IPS-20b (cell line): Measurements from ENCODE around the gene TRIM31.

Experiments
- H3K27ac ChIP-seq: one replicate; pipeline ENCODE4 v1.5.1; 2013; ENCODE audit warnings: low read length
- H3K27me3 ChIP-seq: 2 replicates; pipeline ENCODE4 v1.6.1; 2013; ENCODE audit warnings: mild to moderate bottlenecking, low read length, inconsistent platforms; ENCODE audit not compliant: insufficient read depth
- H3K36me3 ChIP-seq: 2 replicates; pipeline ENCODE4 v1.6.1; 2013; ENCODE audit warnings: low read depth, mild to moderate bottlenecking, inconsistent platforms, low read length, moderate library complexity; ENCODE audit not compliant: insufficient read depth
- H3K4me1 ChIP-seq: 2 replicates; pipeline ENCODE4 v1.6.1; 2013; ENCODE audit warnings: mild to moderate bottlenecking, control low read depth, inconsistent platforms, low read length, moderate library complexity; ENCODE audit not compliant: insufficient read depth
- H3K4me3 ChIP-seq: 2 replicates; pipeline ENCODE4 v1.5.1; 2013; ENCODE audit warnings: mild to moderate bottlenecking, low read length, inconsistent platforms
- H3K9ac ChIP-seq: 2 replicates; pipeline ENCODE4 v1.6.1; 2013; ENCODE audit warnings: low read depth, mild to moderate bottlenecking, inconsistent platforms, low read length, moderate library complexity
- H3K9me3 ChIP-seq: 2 replicates; pipeline ENCODE4 v1.6.1; 2013; ENCODE audit warnings: mild to moderate bottlenecking, low read depth, low read length, inconsistent platforms; ENCODE audit not compliant: insufficient read depth

Gene TRIM31

DNA sequence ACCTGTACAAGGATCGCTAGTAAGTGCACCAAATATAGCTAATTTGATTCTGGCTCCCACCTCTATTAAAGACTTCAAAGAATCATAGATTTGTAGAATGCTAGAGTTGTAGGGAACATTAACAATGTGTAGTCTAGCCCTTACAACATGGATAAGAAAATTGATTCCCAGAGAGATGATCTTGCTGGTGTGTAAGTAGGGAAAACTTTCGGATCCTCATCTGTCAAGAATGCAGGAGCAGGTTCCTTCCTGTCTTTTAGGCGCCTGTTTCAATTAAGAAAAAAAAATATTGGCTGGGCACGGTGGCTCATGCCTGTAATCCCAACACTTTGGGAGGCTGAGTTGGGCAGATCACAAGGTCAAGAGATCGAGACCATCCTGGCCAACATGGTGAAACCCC, 25.0 kb downstream of the TRIM31 start:
- Histone ChIP-seq H3K9ac (no peak overlapping the region), H3K27ac (no peak overlapping the region), H3K4me1 (no peaks in the 10 kb centered on the region), H3K4me3 (no peak overlapping the region), H3K9me3 (no peaks in the 10 kb centered on the region), H3K27me3 (no peaks in the 10 kb centered on the region), H3K36me3 (no peaks in the 10 kb centered on the region)

DNA sequence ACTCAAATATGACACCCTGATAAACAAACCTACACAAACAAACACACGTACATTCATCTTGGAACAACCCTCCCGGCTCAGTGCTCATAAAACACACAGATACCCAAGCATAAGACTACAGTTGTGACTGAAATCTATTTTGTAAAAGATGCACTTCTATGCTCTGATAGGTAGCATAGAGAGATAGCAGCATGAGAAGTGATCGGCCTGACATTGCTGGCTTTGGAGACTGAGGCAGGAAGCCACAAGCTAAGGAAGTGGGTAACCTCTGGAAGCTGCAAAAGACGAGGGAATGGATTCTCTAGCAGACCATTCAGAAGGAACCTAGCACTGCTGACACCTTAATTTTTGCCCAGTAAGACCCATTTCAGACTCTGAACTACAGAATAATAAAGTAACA, 35.7 kb downstream of the TRIM31 start:
- Histone ChIP-seq H3K4me3 (no peak overlapping the region), H3K9ac (no peak overlapping the region), H3K9me3 (no peaks in the 10 kb centered on the region), H3K4me1 (peaks cover 12% of the 10 kb centered on the region), H3K36me3 (no peaks in the 10 kb centered on the region), H3K27ac (no peak overlapping the region), H3K27me3 (peaks cover 60% of the 10 kb centered on the region)

- peak overlapping the region; percentile 74 for H3K4me3 ChIP-seq
- H3K27me3 ChIP-seq, result peaks cover 61% of the 10 kb centered on the region
- no peaks in the 10 kb centered on the region for H3K36me3 ChIP-seq
- H3K9me3 ChIP-seq, result no peaks in the 10 kb centered on the region
- peaks cover 12% of the 10 kb centered on the region for H3K4me1 ChIP-seq
- H3K27ac ChIP-seq, result peak overlapping the region; percentile 18
- H3K9ac ChIP-seq, result peak overlapping the region; percentile 62; the same call in 1 of the 2 replicates
Observed at GRCh38 chr6:30075790-30076732, 36.8 kb downstream of the TRIM31 start.

DNA sequence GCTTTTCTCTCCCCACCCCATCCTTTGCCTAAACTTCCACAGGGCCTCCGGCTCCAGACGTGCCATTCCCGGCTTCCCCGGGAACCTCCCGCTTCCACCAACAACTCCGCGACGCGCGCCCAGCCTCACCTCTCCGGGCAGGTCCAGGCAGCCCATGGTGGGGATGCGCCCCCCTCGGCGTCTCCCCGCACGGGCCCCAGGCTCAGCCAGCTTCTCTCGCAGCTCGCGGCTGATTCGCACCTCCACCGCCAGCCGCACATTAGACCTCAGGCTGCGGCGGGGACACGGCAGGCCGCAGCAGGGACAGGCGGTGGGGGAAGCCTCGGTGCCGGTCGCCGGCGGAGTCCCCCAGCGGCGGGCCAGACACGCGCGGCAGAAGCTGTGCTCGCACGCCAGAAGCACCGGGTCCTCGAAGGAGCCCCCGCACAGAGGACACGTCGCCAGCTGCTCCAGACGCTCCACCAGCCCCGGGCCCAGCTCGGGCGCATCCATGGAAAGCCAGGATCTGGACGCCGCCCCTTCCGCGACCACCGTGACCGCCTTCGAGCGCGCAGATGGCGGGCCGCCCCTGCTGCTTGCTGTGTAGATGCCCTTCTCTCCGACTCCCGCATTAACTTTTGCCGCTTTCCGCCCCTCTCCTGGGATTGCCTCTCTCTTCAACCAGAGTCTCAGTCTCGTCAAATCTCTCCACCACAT, 37.6 kb downstream of the TRIM31 start, which contains the start of gene RNF39:
Gene RNF39 (minus strand): TSS at position 676 of the 696 bp plus-strand sequence. CDS start 184 bp downstream, at position 492.
- peak within 1 kb of the TSS; percentile 74 for H3K4me3 ChIP-seq
- H3K27me3 ChIP-seq, result peaks cover 61% of the 10 kb centered on the region

DNA sequence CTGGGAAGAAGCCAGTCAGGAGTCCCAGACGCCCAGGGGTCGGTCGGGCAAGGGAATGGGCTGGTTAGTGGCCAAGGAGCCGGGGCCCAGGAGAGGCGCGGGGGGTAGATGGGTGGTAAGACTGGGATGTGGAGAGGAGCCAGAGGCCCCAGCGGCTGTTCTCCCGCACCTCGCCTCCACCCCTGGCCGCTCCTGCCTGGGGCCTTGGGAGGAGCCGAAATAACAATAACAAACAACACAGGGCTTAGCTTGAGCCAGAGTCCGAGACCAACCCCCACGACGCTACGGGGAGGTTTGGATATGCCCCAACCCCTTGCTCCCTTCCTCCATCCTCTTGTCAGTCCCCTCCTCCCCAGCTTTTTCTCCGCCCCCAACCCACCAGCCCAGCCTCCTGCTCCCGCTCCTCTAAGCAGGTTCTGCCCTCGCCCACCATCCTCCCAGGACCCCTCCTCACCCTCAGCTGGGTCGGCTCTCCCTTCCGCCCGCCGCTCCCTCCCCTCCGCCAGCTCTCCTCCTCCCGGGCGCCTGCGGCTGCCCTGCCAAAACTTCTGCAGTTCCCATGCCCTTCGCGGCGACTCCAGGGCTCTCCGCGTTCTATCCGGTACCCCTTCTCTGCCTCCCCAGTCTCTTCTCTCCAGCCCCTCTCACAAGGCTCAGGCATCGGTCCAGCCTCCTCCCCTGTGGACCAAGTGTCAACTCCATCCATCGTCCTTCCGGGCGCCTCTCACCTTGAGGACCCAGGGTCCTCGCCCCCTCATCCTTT, 38.4 kb downstream of the TRIM31 start:
- H3K36me3 ChIP-seq, result peaks cover 13% of the 10 kb centered on the region; the same call in 1 of the 2 replicates
- H3K9me3 ChIP-seq, result no peaks in the 10 kb centered on the region
- no peak overlapping the region for H3K27ac ChIP-seq
- peak overlapping the region; percentile 74 for H3K4me3 ChIP-seq
- H3K9ac ChIP-seq, result peak overlapping the region; percentile 62; the same call in 1 of the 2 replicates
- peaks cover 61% of the 10 kb centered on the region for H3K27me3 ChIP-seq
- peaks cover 12% of the 10 kb centered on the region for H3K4me1 ChIP-seq

More for the DNA sequence above, 37.6 kb downstream of the TRIM31 start, which contains the start of gene RNF39:
- Histone ChIP-seq H3K27ac (peak within 1 kb of the TSS; percentile 18), H3K4me1 (peaks cover 12% of the 10 kb centered on the region), H3K9me3 (no peaks in the 10 kb centered on the region), H3K9ac (peak within 1 kb of the TSS; percentile 62; the same call in 1 of the 2 replicates), H3K36me3 (peaks cover 5% of the 10 kb centered on the region; the same call in 1 of the 2 replicates)

GRCh38 chr6:30073489-30074235, 39.2 kb downstream of the TRIM31 start:
- Histone ChIP-seq H3K4me3 (peak overlapping the region; percentile 74), H3K27ac (no peak overlapping the region), H3K4me1 (peaks cover 12% of the 10 kb centered on the region), H3K9ac (peak overlapping the region; percentile 62; the same call in 1 of the 2 replicates), H3K27me3 (peaks cover 54% of the 10 kb centered on the region), H3K9me3 (no peaks in the 10 kb centered on the region), H3K36me3 (peaks cover 14% of the 10 kb centered on the region; the same call in 1 of the 2 replicates)

DNA sequence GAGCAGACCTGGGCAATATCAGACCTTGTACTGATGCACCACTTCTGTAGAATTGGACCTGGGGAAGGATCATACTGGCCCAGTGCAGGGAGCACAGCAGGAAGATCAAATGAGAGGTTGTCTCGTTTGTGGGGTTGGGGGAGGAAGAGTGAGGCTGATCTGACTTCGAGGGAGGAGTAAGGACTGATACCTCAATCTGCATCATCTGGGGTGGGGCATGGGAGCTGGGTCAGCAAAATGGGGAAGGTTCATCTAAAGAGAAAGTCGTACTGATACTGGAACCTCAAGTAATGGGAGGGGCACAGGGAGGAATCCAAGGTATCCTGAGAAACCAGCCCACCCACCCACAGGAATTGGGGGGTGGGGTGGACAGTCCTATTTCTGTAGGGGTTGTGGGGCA, 41.0 kb downstream of the TRIM31 start:
- Histone ChIP-seq H3K27me3 (peaks cover 42% of the 10 kb centered on the region), H3K27ac (no peak overlapping the region), H3K36me3 (peaks cover 14% of the 10 kb centered on the region; the same call in 1 of the 2 replicates), H3K4me3 (no peak overlapping the region), H3K9ac (no peak overlapping the region), H3K4me1 (peaks cover 12% of the 10 kb centered on the region), H3K9me3 (no peaks in the 10 kb centered on the region)

DNA sequence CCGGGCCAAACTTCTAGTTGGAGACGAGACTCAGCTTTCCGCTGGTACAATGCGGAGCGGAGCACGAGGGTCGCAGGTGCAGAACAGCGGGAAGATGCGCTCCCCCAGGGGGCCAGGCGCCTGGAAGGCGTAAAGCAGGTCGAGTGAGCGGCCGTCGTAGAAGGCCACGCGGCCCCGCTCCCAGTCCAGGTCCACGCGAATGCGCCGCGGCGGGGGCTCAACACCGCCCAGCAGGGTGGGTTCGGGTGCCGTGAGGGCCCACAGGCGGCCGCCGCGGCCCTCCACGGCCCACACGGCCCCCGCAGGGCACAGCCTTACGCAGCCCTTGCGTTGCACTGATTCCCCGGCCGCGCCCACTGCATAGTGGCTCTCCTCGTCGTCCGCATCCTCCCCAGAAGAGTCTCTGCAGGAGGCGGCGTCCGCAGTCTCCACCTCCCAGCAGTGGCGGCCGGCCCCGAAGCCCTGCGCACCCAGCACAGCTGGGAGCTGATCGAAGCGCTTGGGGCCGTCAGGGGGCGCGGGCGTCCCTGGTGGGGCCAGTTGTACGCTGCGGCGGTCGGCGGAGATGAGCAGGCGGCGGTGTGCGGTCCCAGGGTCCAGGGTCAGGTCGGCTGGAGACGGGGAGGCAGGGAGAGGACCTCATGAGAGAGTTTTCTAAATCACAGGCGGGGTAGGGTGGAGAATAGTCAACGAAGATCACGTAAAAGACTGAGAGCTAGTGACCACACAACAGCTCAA, 41.6 kb downstream of the TRIM31 start:
- Histone ChIP-seq H3K27me3 (peaks cover 36% of the 10 kb centered on the region), H3K4me1 (peaks cover 10% of the 10 kb centered on the region), H3K36me3 (peaks cover 14% of the 10 kb centered on the region; the same call in 1 of the 2 replicates), H3K27ac (no peak overlapping the region), H3K9ac (no peak overlapping the region), H3K9me3 (no peaks in the 10 kb centered on the region), H3K4me3 (no peak overlapping the region)

GRCh38 chr6:30067460-30068139, 45.3 kb downstream of the TRIM31 start:
- H3K9me3 ChIP-seq, result no peaks in the 10 kb centered on the region
- peak overlapping the region; percentile 84 for H3K4me3 ChIP-seq
- no peaks in the 10 kb centered on the region for H3K4me1 ChIP-seq
- peaks cover 32% of the 10 kb centered on the region for H3K36me3 ChIP-seq
- H3K27ac ChIP-seq, result no peak overlapping the region
- peak overlapping the region; percentile 51; the same call in 1 of the 2 replicates for H3K9ac ChIP-seq
- peaks cover 4% of the 10 kb centered on the region; the same call in 1 of the 2 replicates for H3K27me3 ChIP-seq
